K562 (cell line): ENCODE data around the gene FAM181B. TPM values are rescaled to one million over a fixed set of nuclear protein-coding genes. Genes with fewer than 3 reads are reported as not detected.

Experiments
- ATAC-seq: fragments of 200-7000 bp; cut with Tn5 transposase; 3 replicates; pipeline ENCODE4 v1.9.1; 2020; ENCODE audit warnings: moderate library complexity
- BruUV-seq: library from RNA; stranded (reverse); fragments of 400-500 nt; replicated peaks from 2 replicates; lab custom pipeline; 2021; lab: Mats Ljungman, UMichigan
- CTCF ChIA-PET: fragments of 300-600 bp; formaldehyde crosslinking; extraction: SDS; loops from one replicate; lab custom pipeline; 2021; ENCODE audit warnings: low intra/inter-chr PET ratio; lab: Yijun Ruan, JAX
- POLR2A ChIA-PET: fragments of 300-600, 350-650 bp; sonication (Branson Sonifier 250); formaldehyde crosslinking; extraction: SDS; loops from one replicate; lab custom pipeline; 2021; ENCODE audit warnings: antibody characterized with exemption, inconsistent platforms; lab: Yijun Ruan, JAX
- DNase-seq, 4 experiments: peaks; one replicate each; pipeline versions ENCODE4 v3.0.0 to v3.0.0-alpha.2; 2011 to 2018; ENCODE audit warnings: low spot score in 3 of 4, mixed read lengths in 3 of 4; ENCODE audit errors: extremely low read depth in 1 of 4
- FAIRE-seq: peaks from 2 replicates; lab custom pipeline; 2011; peaks lifted over from hg19 to GRCh38; lab: Jason Lieb, UNC
- H2AFZ ChIP-seq: 2 replicates; pipeline ENCODE4 v1.6.0; 2011; ENCODE audit warnings: low read depth, low read length, control low read depth, inconsistent platforms
- H3K27ac ChIP-seq: fragments of 200-600 bp; 3 replicates; pipeline ENCODE4 v1.8.0; 2011; ENCODE audit warnings: low read depth, mild to moderate bottlenecking, control low read depth, inconsistent platforms, low read length, moderate library complexity, mixed read lengths; ENCODE audit errors: extremely low read depth
- H3K27me3 ChIP-seq, 2 experiments: fragments of 300-600 bp in 1 of 2; 2 replicates in 1 of 2; 3 replicates in 1 of 2; pipeline versions ENCODE4 v1.6.0 to v1.8.0; 2011; ENCODE audit warnings: inconsistent platforms in 2 of 2, low read length in 2 of 2, mild to moderate bottlenecking in 1 of 2, mixed read lengths in 1 of 2, moderate library complexity in 1 of 2; ENCODE audit not compliant: control insufficient read depth in 2 of 2, insufficient read depth in 2 of 2
- H3K36me3 ChIP-seq: fragments of 300-600 bp; 3 replicates; pipeline ENCODE4 v1.8.0; 2011; ENCODE audit warnings: mild to moderate bottlenecking, low read length, inconsistent platforms; ENCODE audit not compliant: control insufficient read depth, insufficient read depth
- H3K4me1 ChIP-seq, 2 experiments: fragments of 200-600 bp in 1 of 2; replicated peaks in 1 of 2; 2 replicates in 1 of 2; 3 replicates in 1 of 2; pipeline versions ENCODE4 v1.5.1 to v1.8.0; 2011; ENCODE audit warnings: inconsistent platforms in 2 of 2, low read length in 2 of 2, mild to moderate bottlenecking in 1 of 2, mixed read lengths in 1 of 2, moderate library complexity in 1 of 2; ENCODE audit not compliant: control insufficient read depth in 2 of 2, insufficient read depth in 2 of 2
- H3K4me2 ChIP-seq: 2 replicates; pipeline ENCODE4 v1.6.1; 2011; ENCODE audit warnings: low read length, control low read depth, inconsistent platforms, mixed read lengths; ENCODE audit not compliant: insufficient read depth
- H3K4me3 ChIP-seq: fragments of 200-600 bp; sonication (generic), shearing (Covaris generic); 2 replicates; pipeline ENCODE4 v1.5.1; 2016; ENCODE audit warnings: control low read depth, inconsistent platforms
- H3K79me2 ChIP-seq: fragments of 200-600 bp; 3 replicates; pipeline ENCODE4 v1.8.0; 2011; ENCODE audit warnings: low read length, inconsistent platforms; ENCODE audit not compliant: control insufficient read depth, insufficient read depth
- H3K9ac ChIP-seq, 2 experiments: 2 replicates each; pipeline versions ENCODE4 v1.6.0 to v1.6.1; 2011; ENCODE audit warnings: low read depth in 2 of 2, low read length in 2 of 2, control low read depth in 1 of 2, inconsistent platforms in 1 of 2, mild to moderate bottlenecking in 1 of 2, mixed read lengths in 1 of 2; ENCODE audit not compliant: insufficient read depth in 1 of 2
- H3K9me1 ChIP-seq: one replicate; pipeline ENCODE4 v1.6.0; 2011; ENCODE audit warnings: inconsistent platforms, mild to moderate bottlenecking, low read length, moderate library complexity; ENCODE audit not compliant: control insufficient read depth, insufficient read depth
- H3K9me3 ChIP-seq: replicated peaks from 2 replicates; pipeline ENCODE4 v1.5.1; 2011; ENCODE audit warnings: low read depth, low read length, inconsistent platforms; ENCODE audit not compliant: control insufficient read depth, insufficient read depth
- H4K20me1 ChIP-seq: replicated peaks from 2 replicates; pipeline ENCODE4 v1.6.1; 2011; ENCODE audit warnings: low read length, inconsistent platforms, mixed read lengths; ENCODE audit not compliant: control insufficient read depth, insufficient read depth
- ADNP ChIP-seq: fragments of 200-800 bp; sonication (Bioruptor generic); IDR thresholded peaks from 2 replicates; pipeline ENCODE4 v1.6.1; 2016; ENCODE audit warnings: missing genetic modification characterization, missing compliant biosample characterization
- ARID2 ChIP-seq: fragments of 450-650 bp; IDR thresholded peaks from 2 replicates; pipeline ENCODE4 v1.6.1; 2017; ENCODE audit warnings: antibody characterized with exemption, mild to moderate bottlenecking
- ATF7 ChIP-seq: fragments of 450-650 bp; IDR thresholded peaks from 2 replicates; pipeline ENCODE4 v1.7.1; 2014; ENCODE audit warnings: mild to moderate bottlenecking, moderate library complexity
- GABPA ChIP-seq: fragments of 200-800 bp; sonication (Bioruptor generic); conservative IDR thresholded peaks from 2 replicates; pipeline ENCODE4 v1.6.1; 2016; ENCODE audit warnings: low read depth, missing genetic modification characterization, missing compliant biosample characterization
- GMEB1 ChIP-seq: fragments of 250-450 bp; sonication (Bioruptor Pico); IDR thresholded peaks from 2 replicates; pipeline ENCODE4 v1.4.0; 2020; ENCODE audit warnings: mild to moderate bottlenecking
- HCFC1 ChIP-seq: IDR thresholded peaks from 2 replicates; pipeline ENCODE4 v1.6.1; 2012; ENCODE audit warnings: low read depth, low read length, improper control_type of control experiment
- MAFG ChIP-seq: fragments of 450-650 bp; conservative IDR thresholded peaks from 2 replicates; pipeline ENCODE4 v1.6.1; 2016; ENCODE audit warnings: missing genetic modification characterization, missing compliant biosample characterization
- NFE2L1 ChIP-seq: fragments of 450-650 bp; IDR thresholded peaks from 2 replicates; pipeline ENCODE4 v1.6.1; 2016; ENCODE audit warnings: missing genetic modification characterization, low read depth, mild to moderate bottlenecking, missing compliant biosample characterization, moderate library complexity, borderline replicate concordance
- NFYB ChIP-seq: IDR thresholded peaks from 2 replicates; pipeline ENCODE4 v1.6.1; 2011; ENCODE audit warnings: mild to moderate bottlenecking, moderate library complexity; ENCODE audit not compliant: insufficient read length; ENCODE audit errors: extremely low read depth
- PML ChIP-seq: IDR thresholded peaks from 2 replicates; pipeline ENCODE4 v1.6.1; 2012; ENCODE audit warnings: low read length, inconsistent platforms
- RFX1 ChIP-seq: fragments of 450-650 bp; IDR thresholded peaks from 2 replicates; pipeline ENCODE4 v1.6.1; 2016; ENCODE audit warnings: mild to moderate bottlenecking, moderate library complexity
- SREBF1 ChIP-seq: fragments of 150-350 bp; IDR thresholded peaks from 2 replicates; pipeline ENCODE4 v1.6.1; 2014; ENCODE audit warnings: antibody characterized with exemption, low read depth, low read length, borderline replicate concordance
- TAL1 ChIP-seq: fragments of 450-650 bp; IDR thresholded peaks from 2 replicates; pipeline ENCODE4 v1.6.1; 2016; ENCODE audit warnings: mild to moderate bottlenecking
- ZEB2 ChIP-seq: fragments of 450-650 bp; IDR thresholded peaks from 2 replicates; pipeline ENCODE4 v1.6.1; 2016
- ZNF707 ChIP-seq: fragments of 250-450 bp; sonication (Bioruptor Pico); conservative IDR thresholded peaks from 2 replicates; pipeline ENCODE4 v1.8.0; 2022; ENCODE audit warnings: inconsistent platforms, mild to moderate bottlenecking, moderate library complexity
- WGBS: fragments of 100-300 bp; shearing (Covaris generic); methylation state at CpG from one replicate; pipeline ENCODE4 v1.1.6; 2016; ENCODE audit warnings: low coverage, mixed read lengths; ENCODE audit not compliant: insufficient coverage; ENCODE audit errors: missing lambda C conversion rate; 5-methylcytosine and 5-hydroxymethylcytosine counted together
- in situ Hi-C: fragments of 300-500 bp; cut with MboI; formaldehyde crosslinking; loops from 4 replicates; pipeline ENCODE4 v1.15.0; 2018; ENCODE audit warnings: inconsistent platforms, mixed read lengths
- intact Hi-C: fragments of 100-400 bp; cut with micrococcal nuclease; formaldehyde crosslinking; loops from 2 replicates; pipeline ENCODE4 v1.14.2; 2022
- polyA plus RNA-seq, 8 experiments: library from polyadenylated mRNA; depleted of rRNA in 4 of 8; stranded (reverse) in 5 of 8; unstranded in 3 of 8; fragments of >200 nt; fragmentation: Nextera tagmentation in 2 of 8; fragmentation: Illumina TruSeq in 1 of 8; extraction: Ambion mirVana in 2 of 8; extraction: Trizol in 1 of 8; gene quantifications; 2 replicates each; pipeline versions ENCODE4 v1.2.1 to v1.2.3, GENCODE V29; 2011 to 2014; ENCODE audit warnings: inconsistent platforms in 1 of 8, missing spikeins in 1 of 8
- total RNA-seq, 7 experiments: library from RNA; depleted of rRNA in 6 of 7; stranded (reverse); fragments of >200 nt in 6 of 7; fragmentation: Illumina TruSeq in 2 of 7; extraction: Trizol in 2 of 7; gene quantifications; 2 replicates each; pipeline versions ENCODE4 v1.2.1 to v1.2.3, GENCODE V29; 2011 to 2021; ENCODE audit warnings: low replicate concordance in 1 of 7
- TF ChIP-seq, protein P1 (sequence below): fragments of 450-650 bp; IDR thresholded peaks from 2 replicates; pipeline ENCODE4 v1.6.1; 2018; ENCODE audit not compliant: partially characterized antibody

FAM181B gene
- total and polyA plus RNA-seq, 9 of the 15 experiments (the other 6 are each of a cell fraction or from before 2014, with no cell fraction given) = 0.01 TPM; not detected in 8

DNA sequence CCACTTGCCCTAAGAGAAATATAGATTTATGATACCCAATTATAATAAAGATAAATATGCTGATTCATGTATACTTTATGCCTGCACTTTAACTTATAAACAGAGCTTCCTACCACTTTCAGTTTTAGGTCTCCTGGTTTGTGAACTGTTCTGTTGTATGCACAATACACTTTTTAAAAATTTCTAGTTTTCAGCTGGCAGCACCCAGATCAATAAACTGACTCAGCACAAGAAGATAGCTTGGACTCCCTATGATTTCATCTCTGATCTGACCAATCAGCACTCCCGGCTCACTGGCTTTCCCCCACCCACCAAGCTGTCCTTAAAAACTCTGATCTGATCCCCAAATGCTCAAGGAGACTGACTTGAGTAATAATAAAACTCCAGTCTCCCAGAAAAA, 33.5 kb upstream of the FAM181B start (continued):
- TF ChIP-seq ZNF707 (CRISPR knock-in tag) (no peak), MAFG (tag) (peak; percentile 90), HCFC1 (no peak), PML (no peak), NFYB (peak; percentile 39), GABPA (tag) (no peak), RFX1 (no peak), NFE2L1 (tag) (peak; percentile 27; the same call in 1 of the 2 replicates), SREBF1 (no peak)

DNA sequence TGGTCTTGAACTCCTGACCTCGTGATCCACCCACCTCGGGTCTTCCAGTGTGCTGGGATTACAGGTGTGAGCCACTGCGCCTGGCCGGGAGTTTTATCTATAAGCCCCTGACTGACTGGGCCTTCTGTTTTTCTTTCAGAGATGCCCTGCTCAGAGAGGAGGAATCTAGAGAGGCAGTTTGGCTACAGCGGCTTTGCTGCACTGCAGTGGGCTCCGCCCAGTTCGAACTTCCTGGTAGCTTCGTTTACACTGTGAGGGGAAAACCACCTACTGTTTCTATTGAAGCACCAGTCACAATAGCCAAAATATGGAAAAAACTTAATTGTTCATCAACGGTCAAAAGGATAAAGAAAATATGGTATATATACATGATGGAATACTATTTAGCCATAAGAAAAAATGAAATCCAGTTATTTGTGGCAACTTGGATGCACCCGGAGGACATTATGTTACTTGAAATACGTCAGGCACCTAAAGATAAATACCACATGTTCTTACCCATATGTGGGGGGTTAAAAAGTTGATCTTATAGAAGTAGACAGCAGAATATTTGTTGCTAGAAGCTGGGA, 31.9 kb upstream of the FAM181B start:
- H3K36me3 ChIP-seq = no peaks in the 10 kb centered on the region
- ChIA-PET POLR2A (no interaction called here), CTCF (interaction anchor here (0.5 kb wide), 1 partner anchor 316 kb away, joined by 3 read pairs; no protein-coding TSS in a partner anchor)
- peak overlapping the region; percentile 93 for H2AFZ ChIP-seq
- peak; percentile 41; the same call in 1 of the 2 replicates for TF ChIP-seq ADNP
- 0 out of 2 replicates have a peak, but pooled peaks have one; percentile 4 for TF ChIP-seq TAL1
- no peak for TF ChIP-seq GMEB1 (CRISPR knock-in tag)
- no peak for TF ChIP-seq ZEB2
- TF ChIP-seq SREBF1 = no peak
- TF ChIP-seq, protein P1, sequence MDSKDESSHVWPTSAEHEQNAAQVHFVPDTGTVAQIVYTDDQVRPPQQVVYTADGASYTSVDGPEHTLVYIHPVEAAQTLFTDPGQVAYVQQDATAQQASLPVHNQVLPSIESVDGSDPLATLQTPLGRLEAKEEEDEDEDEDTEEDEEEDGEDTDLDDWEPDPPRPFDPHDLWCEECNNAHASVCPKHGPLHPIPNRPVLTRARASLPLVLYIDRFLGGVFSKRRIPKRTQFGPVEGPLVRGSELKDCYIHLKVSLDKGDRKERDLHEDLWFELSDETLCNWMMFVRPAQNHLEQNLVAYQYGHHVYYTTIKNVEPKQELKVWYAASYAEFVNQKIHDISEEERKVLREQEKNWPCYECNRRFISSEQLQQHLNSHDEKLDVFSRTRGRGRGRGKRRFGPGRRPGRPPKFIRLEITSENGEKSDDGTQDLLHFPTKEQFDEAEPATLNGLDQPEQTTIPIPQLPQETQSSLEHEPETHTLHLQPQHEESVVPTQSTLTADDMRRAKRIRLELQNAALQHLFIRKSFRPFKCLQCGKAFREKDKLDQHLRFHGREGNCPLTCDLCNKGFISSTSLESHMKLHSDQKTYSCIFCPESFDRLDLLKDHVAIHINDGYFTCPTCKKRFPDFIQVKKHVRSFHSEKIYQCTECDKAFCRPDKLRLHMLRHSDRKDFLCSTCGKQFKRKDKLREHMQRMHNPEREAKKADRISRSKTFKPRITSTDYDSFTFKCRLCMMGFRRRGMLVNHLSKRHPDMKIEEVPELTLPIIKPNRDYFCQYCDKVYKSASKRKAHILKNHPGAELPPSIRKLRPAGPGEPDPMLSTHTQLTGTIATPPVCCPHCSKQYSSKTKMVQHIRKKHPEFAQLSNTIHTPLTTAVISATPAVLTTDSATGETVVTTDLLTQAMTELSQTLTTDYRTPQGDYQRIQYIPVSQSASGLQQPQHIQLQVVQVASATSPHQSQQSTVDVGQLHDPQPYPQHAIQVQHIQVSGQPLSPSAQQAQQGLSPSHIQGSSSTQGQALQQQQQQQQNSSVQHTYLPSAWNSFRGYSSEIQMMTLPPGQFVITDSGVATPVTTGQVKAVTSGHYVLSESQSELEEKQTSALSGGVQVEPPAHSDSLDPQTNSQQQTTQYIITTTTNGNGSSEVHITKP = peak; percentile 96
- no peak for TF ChIP-seq ARID2
- TF ChIP-seq ATF7 = peak; percentile 68; the same call in 1 of the 2 replicates
- no peak overlapping the region for H3K27ac ChIP-seq
- H3K4me3 ChIP-seq = no peak overlapping the region
- 22% methylated on average over 8 of the region's 11 CpGs for WGBS
- in situ Hi-C loops = no loop called here
- intact Hi-C loops = no loop called here
- ATAC-seq = peak; percentile 79
- peak in 1 of 4 experiments; percentile 48 for DNase-seq
- peaks cover 5 to 6% of the 10 kb centered on the region in 2 experiments; a peak in 2 of 5 replicates for H3K4me1 ChIP-seq
- H4K20me1 ChIP-seq = no peaks in the 10 kb centered on the region
- no peaks in the 10 kb centered on the region for H3K9me3 ChIP-seq
- peak overlapping the region; percentile 32; the same call in 1 of the 2 replicates for H3K4me2 ChIP-seq
- H3K79me2 ChIP-seq = no peaks in the 10 kb centered on the region
- no peak overlapping the region for H3K9ac ChIP-seq
- BruUV-seq = no TSS peak
- H3K27me3 ChIP-seq = no peaks in the 10 kb centered on the region
- H3K9me1 ChIP-seq = no peaks in the 10 kb centered on the region
- no peak for FAIRE-seq
